Breast epithelium (tissue), 3 donors: ENCODE results near the gene ARHGEF17.

ENCODE experiments used
- POLR2A ChIP-seq: fragments of 450-650 bp; IDR thresholded peaks from one replicate; pipeline ENCODE4 v1.6.1; 2016; ENCODE audit warnings: antibody characterized with exemption, mild to moderate bottlenecking, moderate library complexity
- TF ChIP-seq, protein P1 (sequence below), 3 donors: fragments of 450-650 bp; IDR thresholded peaks; one replicate each; pipeline ENCODE4 v1.5.1; 2016 to 2017; ENCODE audit warnings: antibody characterized with exemption in 3 of 3, mild to moderate bottlenecking in 3 of 3, moderate library complexity in 3 of 3

DNA sequence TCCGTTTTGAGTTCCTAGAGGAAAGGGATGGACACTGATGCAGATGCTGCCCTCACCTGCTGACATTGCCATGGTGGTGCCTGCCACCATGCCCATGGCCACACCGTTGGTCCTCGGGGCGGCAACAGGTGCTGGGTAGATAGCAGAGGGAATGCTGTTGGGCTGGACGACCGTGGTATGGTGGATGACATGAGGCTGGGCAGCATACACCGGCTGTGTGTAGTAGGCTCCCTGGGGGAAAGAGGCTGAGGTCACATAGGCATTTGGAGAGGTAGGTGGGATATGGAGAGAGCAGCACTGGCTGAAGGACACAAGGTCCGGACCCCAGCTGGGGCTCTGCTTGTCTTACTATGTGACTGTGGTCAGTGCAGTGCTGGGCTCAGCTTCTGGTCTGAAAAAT is 101.4 kb downstream of the ARHGEF17 start:
- TF ChIP-seq, protein P1, sequence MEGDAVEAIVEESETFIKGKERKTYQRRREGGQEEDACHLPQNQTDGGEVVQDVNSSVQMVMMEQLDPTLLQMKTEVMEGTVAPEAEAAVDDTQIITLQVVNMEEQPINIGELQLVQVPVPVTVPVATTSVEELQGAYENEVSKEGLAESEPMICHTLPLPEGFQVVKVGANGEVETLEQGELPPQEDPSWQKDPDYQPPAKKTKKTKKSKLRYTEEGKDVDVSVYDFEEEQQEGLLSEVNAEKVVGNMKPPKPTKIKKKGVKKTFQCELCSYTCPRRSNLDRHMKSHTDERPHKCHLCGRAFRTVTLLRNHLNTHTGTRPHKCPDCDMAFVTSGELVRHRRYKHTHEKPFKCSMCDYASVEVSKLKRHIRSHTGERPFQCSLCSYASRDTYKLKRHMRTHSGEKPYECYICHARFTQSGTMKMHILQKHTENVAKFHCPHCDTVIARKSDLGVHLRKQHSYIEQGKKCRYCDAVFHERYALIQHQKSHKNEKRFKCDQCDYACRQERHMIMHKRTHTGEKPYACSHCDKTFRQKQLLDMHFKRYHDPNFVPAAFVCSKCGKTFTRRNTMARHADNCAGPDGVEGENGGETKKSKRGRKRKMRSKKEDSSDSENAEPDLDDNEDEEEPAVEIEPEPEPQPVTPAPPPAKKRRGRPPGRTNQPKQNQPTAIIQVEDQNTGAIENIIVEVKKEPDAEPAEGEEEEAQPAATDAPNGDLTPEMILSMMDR (IDR thresholded peaks at IDR 0.05) = no peak
- TF ChIP-seq POLR2A = no peak
